GM23248 (cell line): Measurements from ENCODE around the gene IL19. TPM values are rescaled to one million over a fixed set of nuclear protein-coding genes. Genes with fewer than 3 reads are reported as not detected.

Experiments used
- DNase-seq: peaks from one replicate; pipeline ENCODE4 v3.0.0-alpha.2; 2015
- H2AFZ ChIP-seq: fragments of 200-600 bp; sonication (generic); 2 replicates; pipeline ENCODE4 v1.6.1; 2016; ENCODE audit warnings: antibody characterized with exemption
- H3F3A ChIP-seq: fragments of 200-600 bp; sonication (generic); 2 replicates; pipeline ENCODE4 v1.6.1; 2016; ENCODE audit warnings: mild to moderate bottlenecking, antibody characterized with exemption, mixed run types; ENCODE audit not compliant: insufficient read depth
- H3K27ac ChIP-seq: fragments of 200-600 bp; sonication (generic); 2 replicates; pipeline ENCODE4 v1.5.1; 2016; ENCODE audit warnings: mild to moderate bottlenecking
- H3K27me3 ChIP-seq: fragments of 200-600 bp; sonication (generic); replicated peaks from 2 replicates; pipeline ENCODE4 v1.6.1; 2016; ENCODE audit warnings: mild to moderate bottlenecking; ENCODE audit not compliant: insufficient read depth
- H3K36me3 ChIP-seq: fragments of 200-600 bp; sonication (generic); 2 replicates; pipeline ENCODE4 v1.6.1; 2016; ENCODE audit warnings: low read depth, mild to moderate bottlenecking
- H3K4me1 ChIP-seq: fragments of 200-600 bp; sonication (generic); 2 replicates; pipeline ENCODE4 v1.6.1; 2016; ENCODE audit warnings: mild to moderate bottlenecking; ENCODE audit not compliant: insufficient read depth
- H3K4me2 ChIP-seq: fragments of 200-600 bp; sonication (generic); one replicate; pipeline ENCODE4 v1.6.1; 2016; ENCODE audit warnings: mild to moderate bottlenecking; ENCODE audit not compliant: unreplicated experiment
- H3K4me3 ChIP-seq: fragments of 200-600 bp; sonication (generic); 2 replicates; pipeline ENCODE4 v1.5.1; 2016; ENCODE audit warnings: mild to moderate bottlenecking
- H3K79me2 ChIP-seq: fragments of 200-600 bp; sonication (generic); 2 replicates; pipeline ENCODE4 v1.6.1; 2016; ENCODE audit warnings: mild to moderate bottlenecking; ENCODE audit not compliant: insufficient read depth
- H3K9ac ChIP-seq: fragments of 200-600 bp; sonication (generic); 2 replicates; pipeline ENCODE4 v1.6.1; 2016; ENCODE audit warnings: mild to moderate bottlenecking
- H3K9me2 ChIP-seq: fragments of 200-600 bp; sonication (generic); 2 replicates; pipeline ENCODE4 v1.6.1; 2016; ENCODE audit warnings: mixed run types, mild to moderate bottlenecking, moderate library complexity; ENCODE audit not compliant: insufficient read depth
- H3K9me3 ChIP-seq: fragments of 200-600 bp; sonication (generic); one replicate; pipeline ENCODE4 v1.6.1; 2017; ENCODE audit warnings: low read depth
- H4K20me1 ChIP-seq: fragments of 200-600 bp; sonication (generic); 2 replicates; pipeline ENCODE4 v1.6.0; 2016; ENCODE audit not compliant: insufficient read depth
- EZH2 ChIP-seq: fragments of 200-600 bp; sonication (generic); IDR thresholded peaks from 2 replicates; pipeline ENCODE4 v1.6.1; 2018; ENCODE audit warnings: antibody characterized with exemption, mild to moderate bottlenecking; ENCODE audit not compliant: insufficient read depth, poor library complexity, severe bottlenecking
- EZH2phosphoT487 ChIP-seq: fragments of 200-600 bp; sonication (generic); IDR thresholded peaks from 2 replicates; pipeline ENCODE4 v1.6.1; 2018; ENCODE audit warnings: antibody characterized with exemption, moderate library complexity, mild to moderate bottlenecking, low read depth; ENCODE audit not compliant: insufficient read depth
- WGBS, 2 experiments: methylation state at CpG; one replicate each; pipeline ENCODE4 v1.1.6; 2015 to 2017; ENCODE audit warnings: low lambda C conversion rate in 2 of 2, low coverage in 1 of 2; ENCODE audit errors: missing lambda C conversion rate in 2 of 2; 5-methylcytosine and 5-hydroxymethylcytosine counted together
- in situ Hi-C: fragments of 300-500 bp; cut with MboI; formaldehyde crosslinking; loops from 2 replicates; pipeline ENCODE4 v1.15.0; 2020
- polyA plus RNA-seq: library from polyadenylated mRNA; unstranded; fragments of >200 nt; fragmentation: Nextera tagmentation; extraction: Ambion mirVana; gene quantifications from 2 replicates; pipeline ENCODE4 v1.2.1, GENCODE V29; 2016
- total RNA-seq: library from RNA; depleted of rRNA; stranded (reverse); fragments of >200 nt; shearing (Covaris generic); gene quantifications from 2 replicates; pipeline ENCODE4 v1.2.3, GENCODE V29; 2014

Gene IL19
- total and polyA plus RNA-seq, 2 experiments from 2014 or later = not detected

- Histone ChIP-seq H3K27ac (no peak overlapping the region), H3K36me3 (peaks cover 18% of the 10 kb centered on the region), H3K9me3 (no peaks in the 10 kb centered on the region), H3K4me3 (no peak overlapping the region), H3K79me2 (peaks cover 21% of the 10 kb centered on the region), H3K9ac (no peak overlapping the region), H4K20me1 (no peaks in the 10 kb centered on the region), H3K4me2 (no peak overlapping the region), H3K9me2 (no peaks in the 10 kb centered on the region), H3K27me3 (no peaks in the 10 kb centered on the region), H2AFZ (no peak overlapping the region), H3K4me1 (no peaks in the 10 kb centered on the region), H3F3A (peaks cover 2% of the 10 kb centered on the region)
- in situ Hi-C loops = loop anchor here (5.0 kb wide), 1 partner anchor 177 kb away; no protein-coding TSS in a partner anchor
- 66 to 67% methylated on average over 5 of the region's 5 CpGs for WGBS, 2 experiments
- TF ChIP-seq EZH2 (no peak), EZH2phosphoT487 (no peak)
- DNase-seq = peak; percentile 48
These were observed 35.0 kb upstream of the IL19 start for GRCh38 chr1:206735553-206736031.

GRCh38 chr1:206736878-206737728 lies 33.5 kb upstream of the IL19 start:
- H3K27me3 ChIP-seq = no peaks in the 10 kb centered on the region
- no peak overlapping the region for H2AFZ ChIP-seq
- no peak for DNase-seq
- H3F3A ChIP-seq = peaks cover 6% of the 10 kb centered on the region
- no peaks in the 10 kb centered on the region for H3K9me2 ChIP-seq
- no peaks in the 10 kb centered on the region for H3K4me1 ChIP-seq
- H3K9me3 ChIP-seq = no peaks in the 10 kb centered on the region
- no peak for TF ChIP-seq EZH2
- TF ChIP-seq EZH2phosphoT487 = no peak
- H3K79me2 ChIP-seq = 0 out of 2 replicates have a peak, but pooled peaks cover 8% of the 10 kb centered on the region
- H3K27ac ChIP-seq = no peak overlapping the region
- H3K4me2 ChIP-seq = no peak overlapping the region
- H3K9ac ChIP-seq = no peak overlapping the region; the same call in 1 of the 2 replicates
- H4K20me1 ChIP-seq = no peaks in the 10 kb centered on the region
- in situ Hi-C loops = loop anchor here (5.0 kb wide), 1 partner anchor 175 kb away; no protein-coding TSS in a partner anchor
- WGBS, 2 experiments = 84 to 87% methylated on average over 14 of the region's 14 CpGs
- H3K36me3 ChIP-seq = peaks cover 18% of the 10 kb centered on the region
- H3K4me3 ChIP-seq = no peak overlapping the region

GRCh38 chr1:206737729-206738201 lies 32.8 kb upstream of the IL19 start:
- Histone ChIP-seq H3K9me3 (no peaks in the 10 kb centered on the region), H4K20me1 (no peaks in the 10 kb centered on the region), H3K4me1 (no peaks in the 10 kb centered on the region), H3K4me2 (no peak overlapping the region), H3K36me3 (peaks cover 16% of the 10 kb centered on the region), H3K27ac (no peak overlapping the region), H2AFZ (no peak overlapping the region), H3F3A (peaks cover 6% of the 10 kb centered on the region), H3K79me2 (0 out of 2 replicates have a peak, but pooled peaks cover 3% of the 10 kb centered on the region), H3K4me3 (no peak overlapping the region), H3K27me3 (no peaks in the 10 kb centered on the region), H3K9ac (no peak overlapping the region), H3K9me2 (no peaks in the 10 kb centered on the region)
- TF ChIP-seq EZH2phosphoT487 (no peak), EZH2 (no peak)
- no peak for DNase-seq
- in situ Hi-C loops = loop anchor here (5.0 kb wide), 1 partner anchor 175 kb away; no protein-coding TSS in a partner anchor
- WGBS, 2 experiments = 75 to 77% methylated on average over 3 of the region's 3 CpGs

DNA sequence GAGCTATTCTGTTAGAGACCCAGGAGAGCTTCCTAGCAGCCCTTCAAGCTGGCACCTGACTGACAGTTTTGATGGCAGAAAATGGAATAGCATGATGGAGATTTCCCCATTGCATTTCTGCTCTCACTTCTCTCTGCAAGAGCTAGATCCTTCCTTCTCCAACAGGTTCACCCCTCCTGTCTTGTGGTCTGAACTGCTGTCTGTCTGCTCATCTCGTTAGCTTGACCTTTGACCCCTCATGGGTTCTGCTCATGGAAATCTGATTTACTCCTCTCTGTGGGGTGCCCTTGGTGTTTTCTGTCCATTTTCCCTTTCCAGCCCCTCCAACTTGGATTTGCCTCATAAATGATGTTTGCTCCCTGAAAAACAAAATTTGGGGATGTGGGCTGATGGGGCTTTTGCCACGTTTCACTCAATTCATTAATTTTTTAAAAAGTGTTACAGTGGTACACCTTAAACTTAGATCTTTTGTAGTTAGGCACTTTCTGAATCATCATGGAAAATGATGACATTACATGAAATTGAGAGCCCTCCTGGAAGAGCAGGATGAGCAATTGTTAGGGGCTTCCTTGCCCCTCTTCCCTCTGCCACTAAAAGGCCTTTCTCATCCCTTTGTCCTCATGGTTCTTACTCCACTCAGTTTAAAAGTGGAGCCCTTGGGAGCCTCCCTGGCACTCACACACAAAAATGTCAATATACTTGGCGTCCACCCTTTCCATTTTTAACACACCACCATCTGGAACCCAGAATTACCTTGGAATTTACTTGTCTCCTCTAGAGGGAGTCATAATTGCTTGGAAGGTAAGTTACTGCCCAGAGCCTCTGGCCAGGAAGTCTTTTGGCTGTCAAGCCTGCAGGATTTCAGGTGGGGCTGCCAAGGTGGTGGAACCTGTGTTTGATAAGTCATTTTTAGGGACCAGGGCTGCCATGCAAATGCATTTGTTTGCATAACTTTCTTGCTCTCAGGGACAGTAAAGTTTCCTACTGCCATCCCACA lies 31.9 kb upstream of the IL19 start:
- no peak overlapping the region for H3K9ac ChIP-seq
- H3K9me3 ChIP-seq = no peaks in the 10 kb centered on the region
- 55 to 66% methylated on average over 3 of the region's 3 CpGs for WGBS, 2 experiments
- no peaks in the 10 kb centered on the region for H3K9me2 ChIP-seq
- no peaks in the 10 kb centered on the region for H3K4me1 ChIP-seq
- no peaks in the 10 kb centered on the region for H4K20me1 ChIP-seq
- no peak overlapping the region for H3K4me2 ChIP-seq
- H3F3A ChIP-seq = peaks cover 12% of the 10 kb centered on the region
- peak; percentile 40 for DNase-seq
- H3K27me3 ChIP-seq = no peaks in the 10 kb centered on the region
- H3K79me2 ChIP-seq = no peaks in the 10 kb centered on the region
- no peak overlapping the region for H3K27ac ChIP-seq
- no peak overlapping the region for H3K4me3 ChIP-seq
- no peak overlapping the region for H2AFZ ChIP-seq
- TF ChIP-seq EZH2phosphoT487 (no peak), EZH2 (no peak)
- in situ Hi-C loops = loop anchor here (5.0 kb wide), 1 partner anchor 174 kb away; no protein-coding TSS in a partner anchor
- peaks cover 12% of the 10 kb centered on the region; the same call in 1 of the 2 replicates for H3K36me3 ChIP-seq
